Choroid plexus epithelial cell (primary cell): Measurements from ENCODE around the gene PSMB3.

ENCODE experiments used
- DNase-seq: peaks from one replicate; pipeline ENCODE4 v3.0.0-alpha.2; 2010; ENCODE audit warnings: low read depth
- H3K4me3 ChIP-seq: 2 replicates; pipeline ENCODE4 v1.5.1; 2011; ENCODE audit warnings: low read depth, mild to moderate bottlenecking, control low read depth, low read length, moderate library complexity
- TF ChIP-seq, protein P1 (sequence below): conservative IDR thresholded peaks from 2 replicates; pipeline ENCODE4 v1.5.1; 2011; ENCODE audit warnings: low read depth, mild to moderate bottlenecking, control low read depth, inconsistent platforms, low read length, moderate library complexity

Gene PSMB3

DNA sequence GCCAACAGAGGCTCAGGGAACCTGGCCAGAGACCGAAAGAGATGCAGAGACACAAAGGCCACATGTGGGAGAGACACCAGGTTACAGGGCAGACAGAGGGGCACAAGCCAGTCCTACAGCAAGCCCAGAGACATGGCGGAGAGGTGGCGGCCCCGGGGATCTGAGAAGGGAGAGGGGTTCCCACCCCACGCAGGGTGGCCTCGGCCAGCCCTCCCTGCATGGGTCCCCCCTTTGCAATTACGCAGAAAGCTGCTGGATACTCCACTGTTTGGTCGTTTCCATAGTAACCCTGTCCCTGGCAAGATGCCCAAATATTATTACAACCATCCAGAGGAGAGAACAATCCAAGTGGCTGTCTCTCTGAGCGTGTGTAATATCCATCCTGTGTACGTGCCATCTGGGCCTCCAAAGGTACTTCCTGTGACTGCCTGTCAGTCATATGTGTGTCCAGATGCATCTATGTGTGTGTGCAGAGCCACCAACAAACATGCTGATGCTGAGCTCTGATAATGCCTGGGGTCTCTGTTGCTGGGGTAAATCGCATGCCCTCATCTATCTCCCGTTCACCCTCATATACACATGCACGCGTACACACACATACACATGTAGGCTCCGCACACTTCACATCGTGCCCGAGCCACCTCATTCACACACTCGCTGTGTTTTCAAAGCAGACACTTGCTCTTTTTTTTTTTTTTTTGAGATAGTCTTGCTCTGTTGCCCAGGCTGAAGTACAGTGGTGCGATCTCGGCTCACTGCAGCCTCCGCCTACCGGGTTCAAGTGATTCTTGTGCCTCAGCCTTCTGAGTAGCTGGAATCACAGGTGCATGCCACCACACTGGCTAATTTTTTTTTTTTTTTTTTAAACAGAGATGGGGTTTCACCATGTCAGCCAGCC lies 9.9 kb upstream of the PSMB3 start:
- TF ChIP-seq, protein P1, sequence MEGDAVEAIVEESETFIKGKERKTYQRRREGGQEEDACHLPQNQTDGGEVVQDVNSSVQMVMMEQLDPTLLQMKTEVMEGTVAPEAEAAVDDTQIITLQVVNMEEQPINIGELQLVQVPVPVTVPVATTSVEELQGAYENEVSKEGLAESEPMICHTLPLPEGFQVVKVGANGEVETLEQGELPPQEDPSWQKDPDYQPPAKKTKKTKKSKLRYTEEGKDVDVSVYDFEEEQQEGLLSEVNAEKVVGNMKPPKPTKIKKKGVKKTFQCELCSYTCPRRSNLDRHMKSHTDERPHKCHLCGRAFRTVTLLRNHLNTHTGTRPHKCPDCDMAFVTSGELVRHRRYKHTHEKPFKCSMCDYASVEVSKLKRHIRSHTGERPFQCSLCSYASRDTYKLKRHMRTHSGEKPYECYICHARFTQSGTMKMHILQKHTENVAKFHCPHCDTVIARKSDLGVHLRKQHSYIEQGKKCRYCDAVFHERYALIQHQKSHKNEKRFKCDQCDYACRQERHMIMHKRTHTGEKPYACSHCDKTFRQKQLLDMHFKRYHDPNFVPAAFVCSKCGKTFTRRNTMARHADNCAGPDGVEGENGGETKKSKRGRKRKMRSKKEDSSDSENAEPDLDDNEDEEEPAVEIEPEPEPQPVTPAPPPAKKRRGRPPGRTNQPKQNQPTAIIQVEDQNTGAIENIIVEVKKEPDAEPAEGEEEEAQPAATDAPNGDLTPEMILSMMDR, result no peak
- peak; percentile 96 for DNase-seq
- H3K4me3 ChIP-seq, result no peak overlapping the region

DNA sequence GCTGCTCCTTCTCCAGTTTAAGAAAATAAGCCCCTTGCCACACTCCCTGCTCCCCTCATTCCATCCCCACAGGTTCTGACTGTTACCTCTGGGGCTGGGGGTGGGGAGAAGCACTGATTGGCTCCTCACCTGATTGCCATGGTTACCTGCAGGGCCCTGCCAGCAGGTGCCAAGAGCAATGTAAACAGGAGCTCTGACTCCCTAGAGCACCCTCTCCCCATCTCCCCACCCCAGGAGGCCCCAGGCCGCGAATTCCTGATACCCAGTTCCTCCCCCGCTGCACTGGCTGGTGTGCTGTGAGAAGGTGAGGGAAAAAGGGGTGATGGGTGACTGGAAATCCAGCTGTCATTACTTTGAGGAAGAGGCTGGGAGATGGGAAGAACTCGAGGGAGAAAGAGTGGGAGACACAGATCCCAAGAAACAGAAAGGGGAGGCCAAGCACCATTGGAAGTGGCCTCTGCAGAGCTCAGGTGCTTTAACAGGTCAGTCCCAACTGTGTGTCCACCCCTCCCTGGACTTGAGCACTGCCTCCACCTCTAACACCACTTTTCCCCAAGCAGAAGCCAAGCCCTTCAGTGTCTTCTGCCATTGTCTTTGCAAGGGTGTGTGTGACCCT lies 8.9 kb upstream of the PSMB3 start:
- no peak for DNase-seq
- H3K4me3 ChIP-seq, result no peak overlapping the region
- TF ChIP-seq, protein P1, result no peak

DNA sequence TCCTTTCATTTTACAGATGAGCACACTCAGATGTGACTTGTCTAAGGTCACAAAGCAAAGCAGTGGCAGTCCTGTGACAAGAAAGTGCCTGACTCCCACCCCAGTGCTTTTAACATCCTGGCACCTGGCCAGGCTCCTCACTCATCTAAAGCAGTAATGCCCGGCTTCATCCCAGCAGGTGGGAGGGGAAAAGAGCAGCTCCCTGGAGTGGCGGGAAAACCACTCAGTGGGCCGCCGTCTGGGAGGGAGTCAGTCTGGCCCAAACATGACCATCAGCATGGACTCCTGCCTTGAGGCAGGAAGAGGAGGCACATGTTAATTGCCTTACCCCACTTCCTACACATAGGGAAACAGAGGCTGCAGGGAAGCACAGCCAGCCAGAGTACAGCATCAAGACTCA lies 7.0 kb upstream of the PSMB3 start:
- no peak overlapping the region for H3K4me3 ChIP-seq
- no peak for DNase-seq
- TF ChIP-seq, protein P1, result no peak

DNA sequence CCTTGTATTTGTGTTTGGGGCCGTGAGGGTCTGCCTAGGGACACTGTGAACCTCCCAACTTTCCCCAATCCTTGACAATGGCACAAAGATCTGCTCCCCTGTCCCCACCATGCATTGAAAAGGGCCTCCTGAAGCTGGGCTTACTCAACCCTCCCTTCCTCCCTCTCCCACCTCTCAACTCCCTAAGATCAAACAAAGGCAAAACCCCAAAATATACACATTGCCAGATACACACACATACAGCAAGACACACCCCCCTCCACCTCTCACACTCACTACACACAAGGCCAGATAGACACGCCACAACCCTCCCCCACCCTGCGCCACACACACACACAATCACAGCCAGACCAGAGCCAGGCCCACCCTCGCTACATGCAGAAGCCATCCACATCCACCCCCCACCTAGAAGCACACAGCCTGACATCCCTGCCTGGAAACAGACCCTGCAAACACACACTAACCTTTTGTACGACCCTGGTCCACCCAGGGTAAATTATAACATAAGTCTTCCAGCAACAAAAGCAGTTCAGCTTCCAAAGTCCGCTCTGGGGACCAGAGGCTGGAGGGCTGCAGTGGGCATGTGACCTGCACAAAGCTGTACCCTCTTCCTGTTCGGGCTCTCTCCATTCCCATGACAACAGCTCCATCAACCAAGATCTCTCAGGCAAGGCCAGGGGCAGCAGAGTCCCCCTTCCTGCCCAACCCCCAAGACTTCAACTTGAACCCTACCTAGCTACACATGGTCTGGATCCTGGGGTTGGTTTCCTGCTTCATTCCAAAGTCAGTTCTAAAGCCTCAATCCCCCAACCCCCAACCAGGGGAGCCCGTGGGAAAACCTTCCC lies 6.3 kb upstream of the PSMB3 start:
- TF ChIP-seq, protein P1, result no peak
- H3K4me3 ChIP-seq, result peak overlapping the region; percentile 99
- DNase-seq, result no peak

DNA sequence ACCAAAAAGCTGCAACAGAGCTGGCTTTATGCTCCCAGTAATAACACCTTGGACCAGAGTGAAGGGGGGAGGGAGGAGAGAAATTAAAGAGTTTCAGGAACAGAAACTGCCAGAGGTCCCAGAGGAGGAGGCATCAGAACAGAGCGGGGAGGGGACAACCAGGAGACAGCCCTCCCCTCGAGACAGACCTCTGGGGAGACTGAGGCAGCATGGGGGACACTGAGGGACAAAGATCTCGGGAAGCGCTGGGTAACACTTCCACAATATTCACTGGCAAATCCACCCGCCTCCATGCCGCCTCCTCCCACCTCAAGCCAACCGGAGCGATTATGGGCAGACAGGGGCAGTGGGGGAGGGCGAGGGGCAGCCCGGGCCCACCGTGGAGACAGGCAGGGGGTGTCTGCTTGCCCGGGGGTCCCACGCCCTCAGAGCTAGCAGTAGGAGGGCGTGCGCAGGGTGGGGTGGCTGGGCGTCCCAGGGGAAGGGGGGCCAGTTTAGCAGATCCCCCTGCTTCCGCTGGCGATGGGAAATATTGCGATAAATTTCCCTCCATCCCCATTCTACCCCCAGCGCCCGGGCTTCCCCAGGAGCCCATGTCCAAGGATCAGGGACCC lies 5.6 kb upstream of the PSMB3 start:
- TF ChIP-seq, protein P1, result no peak
- H3K4me3 ChIP-seq, result peak overlapping the region; percentile 99
- no peak for DNase-seq

DNA sequence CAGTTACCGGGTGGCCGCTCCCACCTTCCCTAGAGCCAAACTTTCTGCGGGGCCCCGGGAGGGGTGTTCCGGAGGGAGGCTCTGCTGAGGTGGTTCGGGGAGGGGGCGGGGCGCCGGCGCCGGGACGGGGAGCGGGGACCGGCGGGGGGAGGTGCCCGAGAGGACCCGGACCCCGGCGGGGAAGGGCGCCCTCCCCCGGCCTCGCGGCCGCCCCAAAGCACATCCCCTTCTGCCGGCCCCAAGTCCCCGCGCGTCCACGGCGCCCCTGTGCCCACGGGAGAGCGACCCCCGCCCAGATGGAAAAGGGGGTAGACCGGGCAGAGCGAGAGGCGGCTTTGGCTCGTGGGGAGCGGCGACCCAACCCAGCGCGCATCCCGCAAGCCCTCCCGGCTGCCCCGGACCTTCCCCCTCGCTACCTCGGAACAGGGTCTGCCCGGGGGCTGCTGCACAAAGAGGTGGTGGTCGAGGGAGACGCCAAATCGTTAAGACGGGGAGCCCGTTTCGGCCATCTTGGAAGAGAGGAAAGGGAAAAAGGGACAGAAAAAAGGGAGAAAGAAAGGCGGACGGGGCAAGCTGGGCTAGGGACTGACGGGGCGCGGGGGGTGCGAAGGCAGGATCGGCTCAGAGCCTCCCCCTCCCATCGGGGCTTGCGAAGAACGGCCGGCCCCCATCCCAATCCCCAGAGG lies 4.9 kb upstream of the PSMB3 start:
- H3K4me3 ChIP-seq, result peak overlapping the region; percentile 99
- TF ChIP-seq, protein P1, result no peak
- DNase-seq, result no peak
